ENCODE data around the gene PRSS1. TPM values are rescaled to one million over a fixed set of nuclear protein-coding genes. Genes with fewer than 3 reads are reported as not detected.

PRSS1 gene
- total RNA-seq, 1 donor from 2014 or later: not detected

DNA sequence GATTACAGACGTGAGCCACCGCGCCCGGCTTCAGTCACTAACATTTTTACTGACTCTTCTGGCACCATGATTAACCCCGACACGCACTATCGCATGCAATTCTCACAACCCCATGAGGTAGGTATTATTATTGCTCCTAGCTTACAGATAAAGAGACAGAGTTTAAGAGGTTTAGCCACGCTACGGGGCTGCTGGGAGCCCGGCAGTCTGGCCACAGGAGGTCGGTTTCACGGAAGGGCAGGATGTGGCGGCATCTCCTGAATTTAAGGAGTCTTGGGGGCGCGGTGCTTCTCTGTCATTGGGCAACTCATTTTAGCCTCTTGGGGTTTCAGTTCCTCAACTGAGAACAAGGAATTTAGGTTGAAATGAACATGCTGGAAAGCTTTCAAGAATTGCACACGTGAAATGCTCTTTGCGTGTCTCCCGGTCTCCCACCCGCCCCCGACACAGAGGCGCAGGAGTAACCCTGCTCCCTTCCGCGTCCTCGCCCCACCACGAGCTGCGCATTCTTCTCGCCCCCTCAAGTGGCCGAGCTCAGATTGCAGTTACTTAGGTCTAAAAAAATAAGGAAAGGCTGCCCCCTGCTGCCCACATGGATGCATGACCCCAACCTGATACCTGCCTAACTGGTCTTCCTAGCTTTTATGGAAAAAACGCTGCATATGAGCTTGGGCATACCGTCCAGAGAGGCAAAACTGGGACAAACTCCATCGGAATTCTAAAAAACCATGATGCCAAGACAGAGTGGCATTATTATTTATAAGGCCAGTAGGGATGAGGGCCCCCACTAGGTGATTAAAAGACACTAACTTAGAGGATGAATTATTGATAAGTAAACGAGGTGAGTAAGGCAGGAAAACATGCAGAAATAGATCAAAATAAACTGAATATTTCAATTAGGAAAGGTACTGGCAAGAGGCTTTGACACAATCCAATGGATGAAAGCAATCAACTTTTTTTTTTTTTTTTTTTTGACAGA lies 33.9 kb downstream of the PRSS1 start:
- DNase-seq (ENCODE audit: low spot score in 2 of 2): peak; percentile 46 to 92
- Histone ChIP-seq H3K4me1 (no peaks in the 10 kb centered on the region), H3K4me3 (peak overlapping the region; percentile 23 to 58), H3K27me3 (no peaks in the 10 kb centered on the region), H3K36me3 (no peaks in the 10 kb centered on the region), H3K9me3 (no peaks in the 10 kb centered on the region), H3K27ac (no peak overlapping the region)
- intact Hi-C loops (cut with DNase I): loop anchor here (1.0 to 2.0 kb wide), 3 partner anchors 70 to 151 kb away; no protein-coding TSS in a partner anchor
- peak; percentile 90 to 99 (median 96) for TF ChIP-seq CTCF (IDR thresholded peaks at IDR 0.05)

DNA sequence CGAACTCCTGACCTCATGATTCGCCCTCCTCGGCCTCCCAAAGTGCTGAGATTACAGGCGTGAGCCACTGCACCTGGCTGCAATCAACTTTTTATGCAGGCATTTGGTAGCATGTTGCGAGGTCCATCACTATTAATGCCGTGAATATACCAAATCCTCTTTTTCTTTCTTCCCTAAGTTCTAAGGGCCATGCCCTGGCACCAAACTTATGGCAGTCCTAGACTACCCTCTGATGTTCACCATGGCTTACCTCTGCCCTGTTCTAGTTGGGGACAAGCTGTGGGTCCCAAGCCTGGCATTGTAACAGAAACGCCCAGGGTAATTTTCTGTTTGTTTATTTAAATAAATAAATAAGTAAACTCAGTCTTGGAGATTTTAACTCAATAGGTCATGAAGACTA lies 34.8 kb downstream of the PRSS1 start:
- Histone ChIP-seq H3K36me3 (no peaks in the 10 kb centered on the region), H3K9me3 (no peaks in the 10 kb centered on the region), H3K4me3 (no peak overlapping the region), H3K27me3 (no peaks in the 10 kb centered on the region), H3K4me1 (no peaks in the 10 kb centered on the region), H3K27ac (no peak overlapping the region)
- DNase-seq (ENCODE audit: low spot score in 2 of 2): no peak
- TF ChIP-seq CTCF (IDR thresholded peaks at IDR 0.05): no peak
- intact Hi-C loops (cut with DNase I): no loop called here

DNA sequence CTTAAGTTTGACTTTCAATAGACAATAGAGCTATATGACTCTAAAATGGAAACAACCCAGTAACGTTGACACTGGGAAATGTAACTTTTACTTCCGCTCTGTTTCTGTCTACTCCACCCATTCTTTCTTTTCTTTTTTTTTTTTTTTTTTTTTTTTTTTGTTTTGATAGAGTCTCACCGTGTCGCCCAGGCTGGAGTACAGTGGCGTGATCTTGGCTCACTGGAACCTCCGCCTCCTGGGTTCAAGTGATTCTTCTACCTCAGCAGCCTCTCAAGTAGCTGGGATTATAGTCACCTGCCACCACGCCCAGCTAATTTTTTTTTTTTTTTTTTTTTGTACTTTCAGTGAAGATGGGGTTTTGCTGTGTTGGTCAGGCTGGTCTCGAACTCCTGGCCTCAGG lies 35.4 kb downstream of the PRSS1 start:
- no peak overlapping the region for H3K27ac ChIP-seq
- no peaks in the 10 kb centered on the region for H3K4me1 ChIP-seq
- DNase-seq (ENCODE audit: low spot score in 2 of 2): no peak
- H3K9me3 ChIP-seq: no peaks in the 10 kb centered on the region
- intact Hi-C loops (cut with DNase I): no loop called here
- H3K27me3 ChIP-seq: no peaks in the 10 kb centered on the region
- H3K4me3 ChIP-seq: no peak overlapping the region
- H3K36me3 ChIP-seq: no peaks in the 10 kb centered on the region
- no peak for TF ChIP-seq CTCF (IDR thresholded peaks at IDR 0.05)

DNA sequence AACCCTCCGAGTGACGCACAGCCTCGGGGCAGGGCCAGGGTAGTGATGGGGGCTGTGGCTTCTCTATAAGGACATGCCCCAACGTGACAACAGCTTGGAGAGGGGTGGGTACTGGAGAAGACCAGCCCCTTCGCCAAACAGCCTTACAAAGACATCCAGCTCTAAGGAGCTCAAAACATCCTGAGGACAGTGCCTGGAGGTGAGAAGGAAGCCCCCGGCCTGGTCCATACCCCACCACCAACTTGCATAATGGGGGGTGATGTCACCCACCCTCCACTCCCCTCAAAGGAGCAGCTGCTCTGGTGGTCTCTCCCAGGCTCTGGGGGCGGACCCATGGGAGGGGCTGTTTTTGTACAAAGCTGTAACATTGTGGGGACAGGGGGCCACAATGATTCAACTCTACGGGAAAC lies 36.6 kb downstream of the PRSS1 start:
- TF ChIP-seq CTCF (IDR thresholded peaks at IDR 0.05): no peak
- intact Hi-C loops (cut with DNase I): no loop called here
- no peaks in the 10 kb centered on the region for H3K36me3 ChIP-seq
- no peaks in the 10 kb centered on the region for H3K4me1 ChIP-seq
- H3K27ac ChIP-seq: no peak overlapping the region
- no peaks in the 10 kb centered on the region for H3K9me3 ChIP-seq
- H3K4me3 ChIP-seq: no peak overlapping the region
- DNase-seq (ENCODE audit: low spot score in 2 of 2): no peak
- no peaks in the 10 kb centered on the region for H3K27me3 ChIP-seq

- Histone ChIP-seq H3K4me3 (no peak overlapping the region), H3K27ac (no peak overlapping the region), H3K4me1 (no peaks in the 10 kb centered on the region), H3K9me3 (no peaks in the 10 kb centered on the region), H3K36me3 (no peaks in the 10 kb centered on the region), H3K27me3 (no peaks in the 10 kb centered on the region)
- intact Hi-C loops (cut with DNase I): no loop called here
- DNase-seq (ENCODE audit: low spot score in 2 of 2): no peak
- TF ChIP-seq CTCF (IDR thresholded peaks at IDR 0.05): no peak
These were observed 37.9 kb downstream of the PRSS1 start for GRCh38 chr7:142787034-142787768.
